ENCODE measurements around the gene GTF2F2. TPM values are rescaled to one million over a fixed set of nuclear protein-coding genes. Genes with fewer than 3 reads are reported as not detected.

Gene GTF2F2
- total RNA-seq, 1 experiment from 2014 or later: 33.8 TPM

DNA sequence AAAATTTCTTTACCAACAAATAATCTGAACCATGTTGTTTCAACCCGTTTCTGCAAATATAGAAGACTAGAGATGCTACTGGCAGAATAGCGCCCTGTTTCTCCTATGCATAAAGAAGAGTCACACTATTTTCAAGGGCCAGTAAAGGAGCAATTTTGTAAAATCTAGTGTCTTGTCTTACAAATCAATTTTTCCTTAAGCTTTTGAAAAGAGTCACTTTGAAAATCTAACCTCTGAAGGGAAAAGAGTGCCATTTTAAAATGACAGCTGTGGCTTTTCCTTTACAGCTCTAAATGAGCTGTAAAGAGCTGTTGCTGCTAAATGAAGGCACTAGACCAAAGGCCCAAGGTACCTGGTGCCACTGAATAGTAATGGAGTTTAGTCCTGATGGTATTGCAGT lies 16.9 kb upstream of the GTF2F2 start:
- ChIA-PET POLR2A (interaction anchor here (0.6 to 0.7 kb wide), 3 partner anchors 15 to 102 kb away, joined by 3 to 4 read pairs (median 3); no protein-coding TSS in a partner anchor), CTCF (interaction anchor here (2.7 kb wide), 1 partner anchor 57 kb away, joined by 14 read pairs; no protein-coding TSS in a partner anchor)

DNA sequence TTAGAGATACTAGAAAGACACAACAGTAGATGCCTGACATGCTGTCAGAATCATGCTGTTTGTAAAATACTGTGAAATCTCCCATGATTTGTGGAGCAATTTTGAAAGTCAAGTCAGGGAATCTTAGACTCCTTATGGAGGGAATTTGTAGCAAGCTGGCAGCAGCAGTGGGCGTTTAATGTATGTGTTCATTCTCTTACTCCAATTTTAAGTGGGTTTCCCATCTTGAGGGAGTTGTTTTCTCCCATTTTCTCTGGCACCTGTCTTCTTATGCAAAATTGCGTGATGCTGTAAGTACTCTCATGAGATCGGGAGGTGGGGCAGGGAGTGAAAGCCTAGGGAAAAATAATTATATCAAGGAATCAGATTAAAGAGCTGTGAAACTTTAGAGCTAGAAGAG lies 16.0 kb upstream of the GTF2F2 start:
- no peaks in the 10 kb centered on the region for H3K9me3 Mint-ChIP-seq
- H3K27me3 Mint-ChIP-seq (ENCODE audit: low read depth): no peaks in the 10 kb centered on the region
- no peak overlapping the region for H3K4me3 Mint-ChIP-seq
- H3K4me1 Mint-ChIP-seq: peaks cover 50% of the 10 kb centered on the region
- H3K36me3 Mint-ChIP-seq: no peaks in the 10 kb centered on the region
- TF ChIP-seq GRHL2 (CRISPR knock-in tag; IDR thresholded peaks at IDR 0.05; ENCODE audit: insufficient replicate concordance, severe bottlenecking): no peak
- TF ChIP-seq TP53 (CRISPR knock-in tag; IDR thresholded peaks at IDR 0.05): no peak
- TF ChIP-seq TEAD4 (CRISPR knock-in tag; IDR thresholded peaks at IDR 0.05): no peak
- TF ChIP-seq USF1 (CRISPR knock-in tag; IDR thresholded peaks at IDR 0.05): no peak
- TF ChIP-seq ZNF396 (CRISPR knock-in tag; IDR thresholded peaks at IDR 0.05; ENCODE audit: borderline replicate concordance): no peak
- TF ChIP-seq IRF2 (CRISPR knock-in tag; IDR thresholded peaks at IDR 0.05; ENCODE audit: borderline replicate concordance, low read depth): no peak
- no peak for TF ChIP-seq NFYB (CRISPR knock-in tag; conservative IDR thresholded peaks at IDR 0.05; ENCODE audit: low read depth)
- TF ChIP-seq STAT6 (CRISPR knock-in tag; conservative IDR thresholded peaks at IDR 0.05; ENCODE audit: low read depth): no peak
- no peak for ATAC-seq
- POLR2A ChIA-PET: interaction anchor here (0.7 kb wide), 1 partner anchor 112 kb away, joined by 5 read pairs; no protein-coding TSS in a partner anchor
- CTCF ChIA-PET: interaction anchor here (0.7 kb wide), 1 partner anchor 165 kb away, joined by 3 read pairs; no protein-coding TSS in a partner anchor
- no peak for DNase-seq (ENCODE audit: low spot score)
- H3K27ac Mint-ChIP-seq: peak overlapping the region; percentile 24; the same call in 1 of the 2 replicates

More for the DNA sequence above, 16.9 kb upstream of the GTF2F2 start:
- ATAC-seq (no peak), DNase-seq (ENCODE audit: low spot score) (no peak)
- H3K27ac Mint-ChIP-seq: no peak overlapping the region
- H3K27me3 Mint-ChIP-seq (ENCODE audit: low read depth): no peaks in the 10 kb centered on the region
- no peak overlapping the region for H3K4me3 Mint-ChIP-seq
- H3K9me3 Mint-ChIP-seq: peaks cover 2% of the 10 kb centered on the region
- TF ChIP-seq OVOL2 (CRISPR knock-in tag; IDR thresholded peaks at IDR 0.05; ENCODE audit: borderline replicate concordance) (no peak), ZNF416 (CRISPR knock-in tag; IDR thresholded peaks at IDR 0.05) (no peak), SMAD4 (CRISPR knock-in tag; IDR thresholded peaks at IDR 0.05) (no peak), HMGA2 (CRISPR knock-in tag; IDR thresholded peaks at IDR 0.05) (no peak), USF1 (CRISPR knock-in tag; IDR thresholded peaks at IDR 0.05) (no peak), CREB1 (CRISPR knock-in tag; IDR thresholded peaks at IDR 0.05) (no peak), FOXJ3 (CRISPR knock-in tag; IDR thresholded peaks at IDR 0.05; ENCODE audit: borderline replicate concordance) (no peak), EMX1 (CRISPR knock-in tag; IDR thresholded peaks at IDR 0.05) (no peak), NFYB (CRISPR knock-in tag; conservative IDR thresholded peaks at IDR 0.05; ENCODE audit: low read depth) (no peak), ATF6 (CRISPR knock-in tag; IDR thresholded peaks at IDR 0.05) (no peak), ESRRA (CRISPR knock-in tag; IDR thresholded peaks at IDR 0.05; ENCODE audit: borderline replicate concordance) (no peak), TEAD4 (CRISPR knock-in tag; IDR thresholded peaks at IDR 0.05) (no peak), ZNF396 (CRISPR knock-in tag; IDR thresholded peaks at IDR 0.05; ENCODE audit: borderline replicate concordance) (no peak), ZNF219 (CRISPR knock-in tag; IDR thresholded peaks at IDR 0.05; ENCODE audit: borderline replicate concordance) (no peak)
- TF ChIP-seq, protein P1, sequence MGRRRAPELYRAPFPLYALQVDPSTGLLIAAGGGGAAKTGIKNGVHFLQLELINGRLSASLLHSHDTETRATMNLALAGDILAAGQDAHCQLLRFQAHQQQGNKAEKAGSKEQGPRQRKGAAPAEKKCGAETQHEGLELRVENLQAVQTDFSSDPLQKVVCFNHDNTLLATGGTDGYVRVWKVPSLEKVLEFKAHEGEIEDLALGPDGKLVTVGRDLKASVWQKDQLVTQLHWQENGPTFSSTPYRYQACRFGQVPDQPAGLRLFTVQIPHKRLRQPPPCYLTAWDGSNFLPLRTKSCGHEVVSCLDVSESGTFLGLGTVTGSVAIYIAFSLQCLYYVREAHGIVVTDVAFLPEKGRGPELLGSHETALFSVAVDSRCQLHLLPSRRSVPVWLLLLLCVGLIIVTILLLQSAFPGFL (CRISPR knock-in tag; IDR thresholded peaks at IDR 0.05; ENCODE audit: borderline replicate concordance): no peak
- TF ChIP-seq, protein P2, sequence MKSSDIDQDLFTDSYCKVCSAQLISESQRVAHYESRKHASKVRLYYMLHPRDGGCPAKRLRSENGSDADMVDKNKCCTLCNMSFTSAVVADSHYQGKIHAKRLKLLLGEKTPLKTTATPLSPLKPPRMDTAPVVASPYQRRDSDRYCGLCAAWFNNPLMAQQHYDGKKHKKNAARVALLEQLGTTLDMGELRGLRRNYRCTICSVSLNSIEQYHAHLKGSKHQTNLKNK (CRISPR knock-in tag; IDR thresholded peaks at IDR 0.05): no peak
- TF ChIP-seq, protein P3, sequence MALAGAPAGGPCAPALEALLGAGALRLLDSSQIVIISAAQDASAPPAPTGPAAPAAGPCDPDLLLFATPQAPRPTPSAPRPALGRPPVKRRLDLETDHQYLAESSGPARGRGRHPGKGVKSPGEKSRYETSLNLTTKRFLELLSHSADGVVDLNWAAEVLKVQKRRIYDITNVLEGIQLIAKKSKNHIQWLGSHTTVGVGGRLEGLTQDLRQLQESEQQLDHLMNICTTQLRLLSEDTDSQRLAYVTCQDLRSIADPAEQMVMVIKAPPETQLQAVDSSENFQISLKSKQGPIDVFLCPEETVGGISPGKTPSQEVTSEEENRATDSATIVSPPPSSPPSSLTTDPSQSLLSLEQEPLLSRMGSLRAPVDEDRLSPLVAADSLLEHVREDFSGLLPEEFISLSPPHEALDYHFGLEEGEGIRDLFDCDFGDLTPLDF (CRISPR knock-in tag; IDR thresholded peaks at IDR 0.05): no peak
- TF ChIP-seq, protein P4, sequence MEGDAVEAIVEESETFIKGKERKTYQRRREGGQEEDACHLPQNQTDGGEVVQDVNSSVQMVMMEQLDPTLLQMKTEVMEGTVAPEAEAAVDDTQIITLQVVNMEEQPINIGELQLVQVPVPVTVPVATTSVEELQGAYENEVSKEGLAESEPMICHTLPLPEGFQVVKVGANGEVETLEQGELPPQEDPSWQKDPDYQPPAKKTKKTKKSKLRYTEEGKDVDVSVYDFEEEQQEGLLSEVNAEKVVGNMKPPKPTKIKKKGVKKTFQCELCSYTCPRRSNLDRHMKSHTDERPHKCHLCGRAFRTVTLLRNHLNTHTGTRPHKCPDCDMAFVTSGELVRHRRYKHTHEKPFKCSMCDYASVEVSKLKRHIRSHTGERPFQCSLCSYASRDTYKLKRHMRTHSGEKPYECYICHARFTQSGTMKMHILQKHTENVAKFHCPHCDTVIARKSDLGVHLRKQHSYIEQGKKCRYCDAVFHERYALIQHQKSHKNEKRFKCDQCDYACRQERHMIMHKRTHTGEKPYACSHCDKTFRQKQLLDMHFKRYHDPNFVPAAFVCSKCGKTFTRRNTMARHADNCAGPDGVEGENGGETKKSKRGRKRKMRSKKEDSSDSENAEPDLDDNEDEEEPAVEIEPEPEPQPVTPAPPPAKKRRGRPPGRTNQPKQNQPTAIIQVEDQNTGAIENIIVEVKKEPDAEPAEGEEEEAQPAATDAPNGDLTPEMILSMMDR (IDR thresholded peaks at IDR 0.05): no peak
- H3K36me3 Mint-ChIP-seq: no peaks in the 10 kb centered on the region
- peaks cover 42% of the 10 kb centered on the region for H3K4me1 Mint-ChIP-seq

All from WTC11 (cell line).